HPDE6-E6E7 (cell line): ENCODE results near the gene HSD3B1.

Source experiments
- DNase-seq: peaks from one replicate; pipeline ENCODE4 v3.0.0; 2011; ENCODE audit warnings: missing footprints; ENCODE audit errors: extremely low spot score

Gene HSD3B1

GRCh38 chr1:119506941-119507340 is at the start of gene HSD3B1:
TSS of gene HSD3B1 (plus strand) at chr1:119507210. CDS start at chr1:119507477, 267 bp downstream.
- DNase-seq = no peak

GRCh38 chr1:119462964-119463363 is 44.0 kb upstream of the HSD3B1 start:
- no peak for DNase-seq

- DNase-seq = no peak
Measured at GRCh38 chr1:119463569-119463968, 43.4 kb upstream of the HSD3B1 start.

GRCh38 chr1:119466445-119466844 is 40.6 kb upstream of the HSD3B1 start:
- no peak for DNase-seq

GRCh38 chr1:119467219-119467618 is 39.8 kb upstream of the HSD3B1 start:
- DNase-seq = no peak

GRCh38 chr1:119467857-119468668 is 38.9 kb upstream of the HSD3B1 start:
- DNase-seq = no peak

GRCh38 chr1:119469741-119470140 is 37.3 kb upstream of the HSD3B1 start:
- DNase-seq = no peak

- DNase-seq = no peak
Measured at GRCh38 chr1:119470377-119470776, 36.6 kb upstream of the HSD3B1 start.

- DNase-seq = no peak
Measured at GRCh38 chr1:119470958-119471357, 36.1 kb upstream of the HSD3B1 start.

- DNase-seq = no peak
Measured at GRCh38 chr1:119471566-119471965, 35.4 kb upstream of the HSD3B1 start.

- DNase-seq = no peak
Measured at GRCh38 chr1:119472080-119472818, 34.8 kb upstream of the HSD3B1 start.

GRCh38 chr1:119472819-119473175 is 34.2 kb upstream of the HSD3B1 start:
- DNase-seq = no peak

GRCh38 chr1:119475866-119476439 is 31.1 kb upstream of the HSD3B1 start:
- peak; percentile 81 for DNase-seq

GRCh38 chr1:119477710-119478109 is 29.3 kb upstream of the HSD3B1 start:
- no peak for DNase-seq

- DNase-seq = no peak
Measured at GRCh38 chr1:119480175-119480574, 26.8 kb upstream of the HSD3B1 start.

- DNase-seq = no peak
Measured at GRCh38 chr1:119481951-119482350, 25.1 kb upstream of the HSD3B1 start.

- DNase-seq = no peak
Measured at GRCh38 chr1:119482517-119483425, 24.2 kb upstream of the HSD3B1 start.

GRCh38 chr1:119483441-119484200 is 23.4 kb upstream of the HSD3B1 start:
- DNase-seq = no peak

- DNase-seq = no peak
Measured at GRCh38 chr1:119485201-119485600, 21.8 kb upstream of the HSD3B1 start.

GRCh38 chr1:119488216-119488615 is 18.8 kb upstream of the HSD3B1 start:
- no peak for DNase-seq

- no peak for DNase-seq
Measured at GRCh38 chr1:119489201-119489600, 17.8 kb upstream of the HSD3B1 start.
